HepG2 (cell line): Measurements from ENCODE around the gene ABCA2. TPM values are rescaled to one million over a fixed set of nuclear protein-coding genes. Genes with fewer than 3 reads are reported as not detected.

ENCODE experiments used
- AFF4 ChIP-seq: sonication (generic); formaldehyde crosslinking; IDR thresholded peaks from 2 replicates; pipeline ENCODE4 v1.4.0; 2020; ENCODE audit warnings: missing genetic modification reagents
- FOSL2 ChIP-seq: sonication (generic); formaldehyde crosslinking; IDR thresholded peaks from 2 replicates; pipeline ENCODE4 v1.4.0; 2020; ENCODE audit warnings: missing genetic modification reagents
- GLI4 ChIP-seq: sonication (generic); formaldehyde crosslinking; IDR thresholded peaks from 2 replicates; pipeline ENCODE4 v1.5.1; 2020; ENCODE audit warnings: missing genetic modification reagents, mild to moderate bottlenecking, moderate library complexity, borderline replicate concordance
- KDM1A ChIP-seq: IDR thresholded peaks from 2 replicates; pipeline ENCODE4 v1.6.1; 2016; ENCODE audit warnings: missing compliant biosample characterization
- LCORL ChIP-seq, 2 experiments: fragments of 450-650 bp in 1 of 2; sonication (generic) in 1 of 2; formaldehyde crosslinking in 1 of 2; IDR thresholded peaks; 2 replicates each; pipeline versions ENCODE4 v1.5.0 to v1.6.1; 2017 to 2020; ENCODE audit warnings: antibody characterized with exemption in 1 of 2, missing genetic modification reagents in 1 of 2
- MYC ChIP-seq: sonication (generic); formaldehyde crosslinking; IDR thresholded peaks from 2 replicates; pipeline ENCODE4 v1.9.0; 2021; ENCODE audit warnings: missing genetic modification reagents, borderline replicate concordance
- PCBP1 ChIP-seq: fragments of 200-400 bp; formaldehyde crosslinking; IDR thresholded peaks from 2 replicates; pipeline ENCODE4 v1.6.1; 2017; ENCODE audit warnings: mild to moderate bottlenecking, low read depth, low read length, borderline replicate concordance
- RARG ChIP-seq: sonication (generic); formaldehyde crosslinking; IDR thresholded peaks from 2 replicates; pipeline ENCODE4 v1.4.0; 2020; ENCODE audit warnings: low read depth, mild to moderate bottlenecking, missing genetic modification reagents
- RFXANK ChIP-seq: IDR thresholded peaks from 2 replicates; pipeline ENCODE4 v1.6.1; 2016
- RFXAP ChIP-seq: sonication (generic); formaldehyde crosslinking; IDR thresholded peaks from 2 replicates; pipeline ENCODE4 v1.4.0; 2020; ENCODE audit warnings: missing genetic modification reagents, borderline replicate concordance
- SALL2 ChIP-seq: sonication (generic); formaldehyde crosslinking; IDR thresholded peaks from 2 replicates; pipeline ENCODE4 v1.8.1; 2023; ENCODE audit warnings: mild to moderate bottlenecking, missing genetic modification reagents, inconsistent platforms
- SAP130 ChIP-seq: IDR thresholded peaks from 2 replicates; pipeline ENCODE4 v1.6.1; 2016; ENCODE audit warnings: low read depth
- XBP1 ChIP-seq: sonication (generic); formaldehyde crosslinking; IDR thresholded peaks from 2 replicates; pipeline ENCODE4 v1.5.0; 2020; ENCODE audit warnings: missing genetic modification reagents
- ZNF124 ChIP-seq: sonication (generic); formaldehyde crosslinking; IDR thresholded peaks from 2 replicates; pipeline ENCODE4 v1.4.0; 2020; ENCODE audit warnings: missing genetic modification reagents
- ZNF430 ChIP-seq: sonication (generic); formaldehyde crosslinking; IDR thresholded peaks from 2 replicates; pipeline ENCODE4 v1.9.0; 2021; ENCODE audit warnings: mild to moderate bottlenecking, missing genetic modification reagents
- ZNF501 ChIP-seq: sonication (generic); formaldehyde crosslinking; IDR thresholded peaks from 2 replicates; pipeline ENCODE4 v1.5.1; 2020; ENCODE audit warnings: mild to moderate bottlenecking, moderate library complexity, missing genetic modification reagents
- ZNF556 ChIP-seq: sonication (generic); formaldehyde crosslinking; IDR thresholded peaks from 2 replicates; pipeline ENCODE4 v1.4.0; 2020; ENCODE audit warnings: mild to moderate bottlenecking, missing genetic modification reagents, borderline replicate concordance
- ZNF691 ChIP-seq: sonication (generic); formaldehyde crosslinking; IDR thresholded peaks from 2 replicates; pipeline ENCODE4 v1.4.0; 2020; ENCODE audit warnings: missing genetic modification reagents, low read depth, mild to moderate bottlenecking, borderline replicate concordance
- polyA plus RNA-seq, 8 experiments: library from polyadenylated mRNA; depleted of rRNA in 3 of 8; stranded (reverse) in 7 of 8; unstranded in 1 of 8; fragments of >200 nt; fragmentation: Illumina TruSeq in 4 of 8; extraction: Trizol in 4 of 8; gene quantifications; 2 replicates each; pipeline versions ENCODE4 v1.2.1 to v1.2.3, GENCODE V29; 2011 to 2016; ENCODE audit warnings: low read depth in 4 of 8, missing spikeins in 1 of 8, mixed read lengths in 1 of 8; ENCODE audit not compliant: insufficient read depth in 1 of 8
- total RNA-seq, 5 experiments: library from RNA; depleted of rRNA; stranded (reverse); fragments of >200 nt; fragmentation: Illumina TruSeq; extraction: Trizol; gene quantifications; 2 replicates each; pipeline ENCODE4 v1.2.3, GENCODE V29; 2016; ENCODE audit warnings: low read depth in 1 of 5
- TF ChIP-seq, protein P1 (sequence below): sonication (generic); formaldehyde crosslinking; IDR thresholded peaks from 2 replicates; pipeline ENCODE4 v1.8.1; 2023; ENCODE audit warnings: mild to moderate bottlenecking, moderate library complexity, missing genetic modification reagents
- TF ChIP-seq, protein P2 (sequence below): sonication (generic); formaldehyde crosslinking; IDR thresholded peaks from 2 replicates; pipeline ENCODE4 v1.8.0; 2022; ENCODE audit warnings: missing genetic modification reagents, low read depth, mild to moderate bottlenecking, borderline replicate concordance
- TF ChIP-seq, protein P3 (sequence below): sonication (generic); formaldehyde crosslinking; IDR thresholded peaks from 2 replicates; pipeline ENCODE4 v1.5.0; 2020; ENCODE audit warnings: mild to moderate bottlenecking, missing genetic modification reagents
- TF ChIP-seq, protein P4 (sequence below): sonication (generic); formaldehyde crosslinking; IDR thresholded peaks from 2 replicates; pipeline ENCODE4 v1.5.0; 2020; ENCODE audit warnings: missing genetic modification reagents

The ABCA2 gene
- total and polyA plus RNA-seq, 2 of the 13 experiments (the other 11 are each of a cell fraction or from before 2014, with no cell fraction given), result 2.9 to 19.2 TPM

GRCh38 chr9:136990242-136990911, 37.7 kb downstream of the ABCA2 start (continued):
- TF ChIP-seq MYC (CRISPR knock-in tag), result no peak
- TF ChIP-seq, protein P1, sequence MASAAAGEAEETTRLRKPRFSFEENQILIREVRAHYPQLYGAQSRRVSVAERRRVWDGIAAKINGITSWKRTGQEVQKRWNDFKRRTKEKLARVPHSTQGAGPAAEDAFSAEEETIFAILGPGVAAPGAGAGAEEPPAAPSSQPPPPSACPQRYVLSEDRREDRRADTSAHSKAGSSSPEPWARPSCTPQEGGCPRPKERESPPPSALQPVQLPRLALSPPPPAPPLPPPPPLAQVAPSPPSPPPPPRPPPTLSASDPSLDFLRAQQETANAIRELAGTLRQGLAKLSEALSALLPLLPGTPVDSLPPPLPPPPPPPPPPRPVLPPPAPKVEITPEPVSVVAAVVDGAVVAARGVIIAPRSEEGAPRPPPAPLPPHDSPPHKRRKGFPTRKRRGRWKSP (CRISPR knock-in tag), result no peak
- TF ChIP-seq FOSL2 (CRISPR knock-in tag), result no peak
- TF ChIP-seq RARG, result no peak
- TF ChIP-seq ZNF124 (CRISPR knock-in tag), result no peak
- no peak for TF ChIP-seq ZNF501 (CRISPR knock-in tag)
- TF ChIP-seq, protein P2, sequence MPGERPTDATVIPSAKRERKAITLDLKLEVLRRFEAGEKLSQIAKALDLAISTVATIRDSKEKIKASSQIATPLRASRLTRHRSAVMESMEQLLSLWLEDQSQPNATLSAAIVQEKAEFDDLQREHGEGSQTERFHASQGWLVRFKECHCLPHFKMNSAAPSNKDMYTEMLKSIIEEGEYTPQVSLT (CRISPR knock-in tag), result no peak
- no peak for TF ChIP-seq PCBP1
- TF ChIP-seq ZNF556 (CRISPR knock-in tag), result no peak
- TF ChIP-seq, protein P3, sequence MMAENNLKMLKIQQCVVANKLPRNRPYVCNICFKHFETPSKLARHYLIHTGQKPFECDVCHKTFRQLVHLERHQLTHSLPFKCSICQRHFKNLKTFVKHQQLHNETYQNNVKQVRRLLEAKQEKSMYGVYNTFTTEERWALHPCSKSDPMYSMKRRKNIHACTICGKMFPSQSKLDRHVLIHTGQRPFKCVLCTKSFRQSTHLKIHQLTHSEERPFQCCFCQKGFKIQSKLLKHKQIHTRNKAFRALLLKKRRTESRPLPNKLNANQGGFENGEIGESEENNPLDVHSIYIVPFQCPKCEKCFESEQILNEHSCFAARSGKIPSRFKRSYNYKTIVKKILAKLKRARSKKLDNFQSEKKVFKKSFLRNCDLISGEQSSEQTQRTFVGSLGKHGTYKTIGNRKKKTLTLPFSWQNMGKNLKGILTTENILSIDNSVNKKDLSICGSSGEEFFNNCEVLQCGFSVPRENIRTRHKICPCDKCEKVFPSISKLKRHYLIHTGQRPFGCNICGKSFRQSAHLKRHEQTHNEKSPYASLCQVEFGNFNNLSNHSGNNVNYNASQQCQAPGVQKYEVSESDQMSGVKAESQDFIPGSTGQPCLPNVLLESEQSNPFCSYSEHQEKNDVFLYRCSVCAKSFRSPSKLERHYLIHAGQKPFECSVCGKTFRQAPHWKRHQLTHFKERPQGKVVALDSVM (CRISPR knock-in tag), result no peak
- TF ChIP-seq ZNF430 (CRISPR knock-in tag), result peak; percentile 45; the same call in 1 of the 2 replicates
- TF ChIP-seq SALL2 (CRISPR knock-in tag), result no peak
- no peak for TF ChIP-seq RFXAP (CRISPR knock-in tag)
- no peak for TF ChIP-seq ZNF691 (CRISPR knock-in tag)
- no peak for TF ChIP-seq KDM1A (CRISPR knock-in tag)
- TF ChIP-seq, protein P4, sequence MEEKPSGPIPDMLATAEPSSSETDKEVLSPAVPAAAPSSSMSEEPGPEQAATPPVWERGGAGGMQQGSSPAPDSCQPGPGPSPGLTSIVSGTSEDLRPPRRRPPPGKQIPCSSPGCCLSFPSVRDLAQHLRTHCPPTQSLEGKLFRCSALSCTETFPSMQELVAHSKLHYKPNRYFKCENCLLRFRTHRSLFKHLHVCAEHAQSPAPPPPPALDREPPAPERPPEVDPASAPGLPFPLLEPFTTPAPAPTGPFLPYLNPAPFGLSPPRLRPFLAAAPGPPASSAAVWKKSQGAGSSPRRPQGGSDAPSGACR (CRISPR knock-in tag), result no peak
- TF ChIP-seq XBP1 (CRISPR knock-in tag), result no peak
- TF ChIP-seq RFXANK (CRISPR knock-in tag), result no peak
- no peak for TF ChIP-seq LCORL (IDR thresholded peaks at IDR 0.05)
- TF ChIP-seq LCORL (CRISPR knock-in tag; IDR thresholded peaks at IDR 0.05), result no peak
- TF ChIP-seq SAP130 (CRISPR knock-in tag), result peak; percentile 62
- no peak for TF ChIP-seq GLI4 (CRISPR knock-in tag)
- TF ChIP-seq AFF4 (CRISPR knock-in tag), result no peak
